Activated naive CD4-positive, alpha-beta T cell treated with anti-CD3 and anti-CD28 coated beads for 36 hours (primary cell): Measurements from ENCODE around the gene C1QTNF2. TPM values are rescaled to one million over a fixed set of nuclear protein-coding genes. Genes with fewer than 3 reads are reported as not detected.
"Not testable (repeated sequence)": the region's sequence is repeated elsewhere in the genome, so short reads cannot be mapped to it uniquely, and the experiment has no call there.

ENCODE experiments used
- CTCF ChIA-PET: fragments of 350-600 bp; sonication (Branson Sonifier 250); formaldehyde crosslinking; loops from one replicate; lab custom pipeline; 2021; ENCODE audit warnings: antibody characterized with exemption; lab: Charles Lee
- DNase-seq: peaks from one replicate; pipeline ENCODE4 v3.0.0-alpha.2; 2020
- H3K27ac Mint-ChIP-seq: one replicate; pipeline ENCODE4 v1.8.0; 2021; ENCODE audit warnings: mild to moderate bottlenecking, mixed read lengths
- H3K27me3 Mint-ChIP-seq: one replicate; pipeline ENCODE4 v1.8.0; 2021; ENCODE audit warnings: low read depth, mixed read lengths
- H3K36me3 Mint-ChIP-seq: one replicate; pipeline ENCODE4 v1.8.0; 2021; ENCODE audit warnings: low read depth, mixed read lengths
- H3K4me1 Mint-ChIP-seq: one replicate; pipeline ENCODE4 v1.8.0; 2021; ENCODE audit warnings: low read depth, mixed read lengths
- H3K4me3 Mint-ChIP-seq: one replicate; pipeline ENCODE4 v1.8.0; 2021; ENCODE audit warnings: mild to moderate bottlenecking, moderate library complexity, mixed read lengths
- H3K9me3 Mint-ChIP-seq: one replicate; pipeline ENCODE4 v1.8.0; 2021; ENCODE audit warnings: mixed read lengths
- intact Hi-C: fragments of 100-400 bp; cut with micrococcal nuclease; formaldehyde crosslinking; loops from one replicate; pipeline ENCODE4 v1.15.1; 2023
- total RNA-seq, 2 experiments: library from RNA; stranded (reverse); gene quantifications; one replicate each; pipeline ENCODE4 v1.2.3, GENCODE V29; 2021

Gene C1QTNF2
- total RNA-seq, 2 experiments from 2014 or later = not detected

- CTCF ChIA-PET = interaction anchor here (1.3 kb wide), 1 partner anchor 11 kb away, joined by 5 read pairs; no protein-coding TSS in a partner anchor
Measured at GRCh38 chr5:160334716-160335115, 35.7 kb downstream of the C1QTNF2 start.

DNA sequence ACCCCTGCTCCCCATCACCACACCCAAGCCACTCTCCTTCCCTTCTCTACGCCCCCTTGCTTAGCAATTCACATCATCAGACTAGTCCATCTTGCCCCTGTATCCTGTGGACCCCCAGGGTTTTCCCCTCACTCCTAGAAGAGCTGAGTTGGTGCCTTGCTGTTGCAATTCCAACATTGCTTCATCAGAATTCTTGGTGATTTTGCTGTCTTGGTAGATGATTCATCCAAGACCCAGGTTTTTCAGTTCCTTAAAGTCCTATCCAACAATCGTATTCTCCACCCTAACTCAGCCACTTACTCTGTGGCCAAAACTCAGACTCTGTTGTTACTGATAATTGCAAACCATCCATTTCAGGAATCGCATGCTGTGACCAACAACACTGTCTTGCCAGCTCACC, 36.7 kb downstream of the C1QTNF2 start:
- intact Hi-C loops = no loop called here
- Mint-ChIP-seq H3K27ac (no peak overlapping the region), H3K4me3 (no peak overlapping the region), H3K9me3 (no peaks in the 10 kb centered on the region), H3K36me3 (no peaks in the 10 kb centered on the region), H3K27me3 (no peaks in the 10 kb centered on the region), H3K4me1 (peaks cover 6% of the 10 kb centered on the region)
- CTCF ChIA-PET = interaction anchor here (0.8 to 1.3 kb wide), 3 partner anchors 9 to 211 kb away, joined by 3 to 5 read pairs (median 4); no protein-coding TSS in a partner anchor
- DNase-seq = no peak

More at GRCh38 chr5:160334716-160335115, 35.7 kb downstream of the C1QTNF2 start:
- H3K36me3 Mint-ChIP-seq, H3K4me3 Mint-ChIP-seq, intact Hi-C loops, H3K27ac Mint-ChIP-seq, DNase-seq, H3K9me3 Mint-ChIP-seq, H3K27me3 Mint-ChIP-seq, H3K4me1 Mint-ChIP-seq: not testable (repeated sequence)

GRCh38 chr5:160330212-160330611, 40.2 kb downstream of the C1QTNF2 start:
- no peak overlapping the region for H3K4me3 Mint-ChIP-seq
- H3K4me1 Mint-ChIP-seq = peaks cover 6% of the 10 kb centered on the region
- intact Hi-C loops = no loop called here
- no peak overlapping the region for H3K27ac Mint-ChIP-seq
- no peak for DNase-seq
- CTCF ChIA-PET = no interaction called here
- H3K9me3 Mint-ChIP-seq = no peaks in the 10 kb centered on the region
- H3K27me3 Mint-ChIP-seq = no peaks in the 10 kb centered on the region
- no peaks in the 10 kb centered on the region for H3K36me3 Mint-ChIP-seq

GRCh38 chr5:160327818-160328217, 42.6 kb downstream of the C1QTNF2 start:
- intact Hi-C loops = no loop called here
- no peak for DNase-seq
- H3K36me3 Mint-ChIP-seq = no peaks in the 10 kb centered on the region
- H3K9me3 Mint-ChIP-seq = no peaks in the 10 kb centered on the region
- peaks cover 2% of the 10 kb centered on the region for H3K27me3 Mint-ChIP-seq
- no peak overlapping the region for H3K27ac Mint-ChIP-seq
- CTCF ChIA-PET = interaction anchor here (0.6 kb wide), 1 partner anchor 104 kb away, joined by 3 read pairs; no protein-coding TSS in a partner anchor
- H3K4me3 Mint-ChIP-seq = no peak overlapping the region
- peaks cover 6% of the 10 kb centered on the region for H3K4me1 Mint-ChIP-seq

GRCh38 chr5:160326981-160327380, 43.4 kb downstream of the C1QTNF2 start:
- H3K27ac Mint-ChIP-seq = no peak overlapping the region
- H3K27me3 Mint-ChIP-seq = peaks cover 2% of the 10 kb centered on the region
- intact Hi-C loops = no loop called here
- CTCF ChIA-PET = interaction anchor here (0.6 kb wide), 1 partner anchor 103 kb away, joined by 3 read pairs; no protein-coding TSS in a partner anchor
- no peak for DNase-seq
- peaks cover 6% of the 10 kb centered on the region for H3K4me1 Mint-ChIP-seq
- H3K9me3 Mint-ChIP-seq = no peaks in the 10 kb centered on the region
- no peaks in the 10 kb centered on the region for H3K36me3 Mint-ChIP-seq
- no peak overlapping the region for H3K4me3 Mint-ChIP-seq

GRCh38 chr5:160325716-160326115, 44.7 kb downstream of the C1QTNF2 start:
- H3K27ac Mint-ChIP-seq = no peak overlapping the region
- no peak for DNase-seq
- no peaks in the 10 kb centered on the region for H3K9me3 Mint-ChIP-seq
- H3K27me3 Mint-ChIP-seq = peaks cover 2% of the 10 kb centered on the region
- H3K36me3 Mint-ChIP-seq = no peaks in the 10 kb centered on the region
- CTCF ChIA-PET = interaction anchor here (1.4 kb wide), 1 partner anchor 20 kb away, joined by 3 read pairs; no protein-coding TSS in a partner anchor
- no peak overlapping the region for H3K4me3 Mint-ChIP-seq
- peaks cover 6% of the 10 kb centered on the region for H3K4me1 Mint-ChIP-seq
- intact Hi-C loops = no loop called here

DNA sequence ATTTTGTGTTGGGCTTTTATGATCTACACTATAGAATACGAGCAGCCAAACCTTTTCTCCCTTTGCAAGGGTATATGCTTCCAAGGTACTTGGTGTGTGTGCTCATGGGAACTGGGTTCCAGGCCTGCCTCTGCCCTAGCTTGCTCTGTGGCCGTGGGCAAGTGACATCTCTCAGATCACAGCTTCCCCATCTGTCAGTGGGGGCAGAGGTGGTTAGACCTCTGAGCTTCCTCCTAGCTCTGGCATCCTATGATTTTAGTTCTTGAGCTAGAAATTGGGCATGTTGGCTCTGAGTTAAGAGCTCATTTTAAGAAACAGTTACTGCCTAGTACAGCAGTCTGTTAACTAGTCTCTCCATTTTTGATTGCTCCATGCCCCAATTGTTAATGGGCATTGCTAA, 45.5 kb downstream of the C1QTNF2 start:
- H3K4me3 Mint-ChIP-seq = no peak overlapping the region
- no peak for DNase-seq
- CTCF ChIA-PET = interaction anchor here (1.4 kb wide), 1 partner anchor 21 kb away, joined by 3 read pairs; no protein-coding TSS in a partner anchor
- H3K27me3 Mint-ChIP-seq = peaks cover 5% of the 10 kb centered on the region
- no peaks in the 10 kb centered on the region for H3K9me3 Mint-ChIP-seq
- intact Hi-C loops = no loop called here
- no peaks in the 10 kb centered on the region for H3K36me3 Mint-ChIP-seq
- no peak overlapping the region for H3K27ac Mint-ChIP-seq
- no peaks in the 10 kb centered on the region for H3K4me1 Mint-ChIP-seq

DNA sequence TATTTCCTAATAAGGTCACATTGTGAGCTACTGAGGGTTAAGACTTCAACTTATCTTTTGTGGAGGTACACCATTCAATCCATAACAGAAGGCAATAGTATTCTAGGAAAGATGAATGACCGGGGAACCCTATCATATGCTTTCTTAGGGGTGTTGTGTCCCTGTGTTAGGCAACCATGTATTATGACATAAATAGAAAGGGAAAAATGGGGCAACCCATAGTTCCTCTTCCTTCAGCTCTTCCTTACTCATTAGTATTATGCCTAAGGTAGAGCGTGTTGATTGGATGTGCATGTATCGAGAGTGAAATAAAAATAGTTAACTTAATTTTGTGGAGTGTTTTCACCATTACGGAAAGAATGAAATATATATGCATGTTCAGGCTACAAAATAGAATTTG, 52.0 kb downstream of the C1QTNF2 start:
- no peak for DNase-seq
- CTCF ChIA-PET = interaction anchor here (0.7 to 2.5 kb wide), 3 partner anchors 26 to 121 kb away, joined by 3 to 8 read pairs (median 8); no protein-coding TSS in a partner anchor
- no peak overlapping the region for H3K27ac Mint-ChIP-seq

DNA sequence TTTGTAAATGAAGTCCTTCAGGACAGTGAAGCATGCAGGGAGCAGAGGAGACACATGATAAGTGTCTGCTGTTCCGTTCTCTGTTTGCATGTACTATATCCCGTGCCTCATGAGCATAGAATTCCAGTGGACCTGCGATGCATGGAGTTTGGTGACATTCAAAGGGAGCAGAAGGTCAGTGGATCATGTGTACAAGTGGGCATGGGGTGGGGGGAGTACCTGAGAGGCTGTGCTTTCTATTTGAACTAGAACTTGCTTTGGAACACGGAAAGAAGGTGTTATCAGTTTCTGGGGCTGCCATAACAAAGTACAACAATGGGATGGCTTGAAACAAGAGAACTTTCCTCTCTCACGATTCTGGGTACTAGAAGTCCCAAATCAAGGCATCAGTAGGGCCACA, 53.0 kb downstream of the C1QTNF2 start:
- no peak for DNase-seq
- Mint-ChIP-seq H3K9me3 (no peaks in the 10 kb centered on the region), H3K27ac (no peak overlapping the region), H3K4me3 (no peak overlapping the region), H3K36me3 (no peaks in the 10 kb centered on the region), H3K27me3 (peaks cover 31% of the 10 kb centered on the region), H3K4me1 (peaks cover 4% of the 10 kb centered on the region)
- CTCF ChIA-PET = interaction anchor here (1.8 kb wide), 1 partner anchor 120 kb away, joined by 8 read pairs; no protein-coding TSS in a partner anchor
- intact Hi-C loops = no loop called here

More for the DNA sequence above, 52.0 kb downstream of the C1QTNF2 start:
- peaks cover 22% of the 10 kb centered on the region for H3K27me3 Mint-ChIP-seq
- intact Hi-C loops = no loop called here
- H3K4me1 Mint-ChIP-seq = no peaks in the 10 kb centered on the region
- H3K4me3 Mint-ChIP-seq = no peak overlapping the region
- no peaks in the 10 kb centered on the region for H3K9me3 Mint-ChIP-seq
- H3K36me3 Mint-ChIP-seq = no peaks in the 10 kb centered on the region

- CTCF ChIA-PET = no interaction called here
- DNase-seq = no peak
- Mint-ChIP-seq H3K27ac (no peak overlapping the region), H3K27me3 (peaks cover 38% of the 10 kb centered on the region), H3K4me3 (no peak overlapping the region), H3K36me3 (no peaks in the 10 kb centered on the region), H3K9me3 (no peaks in the 10 kb centered on the region), H3K4me1 (peaks cover 7% of the 10 kb centered on the region)
- intact Hi-C loops = no loop called here
Measured at GRCh38 chr5:160315968-160316367, 54.5 kb downstream of the C1QTNF2 start.

DNA sequence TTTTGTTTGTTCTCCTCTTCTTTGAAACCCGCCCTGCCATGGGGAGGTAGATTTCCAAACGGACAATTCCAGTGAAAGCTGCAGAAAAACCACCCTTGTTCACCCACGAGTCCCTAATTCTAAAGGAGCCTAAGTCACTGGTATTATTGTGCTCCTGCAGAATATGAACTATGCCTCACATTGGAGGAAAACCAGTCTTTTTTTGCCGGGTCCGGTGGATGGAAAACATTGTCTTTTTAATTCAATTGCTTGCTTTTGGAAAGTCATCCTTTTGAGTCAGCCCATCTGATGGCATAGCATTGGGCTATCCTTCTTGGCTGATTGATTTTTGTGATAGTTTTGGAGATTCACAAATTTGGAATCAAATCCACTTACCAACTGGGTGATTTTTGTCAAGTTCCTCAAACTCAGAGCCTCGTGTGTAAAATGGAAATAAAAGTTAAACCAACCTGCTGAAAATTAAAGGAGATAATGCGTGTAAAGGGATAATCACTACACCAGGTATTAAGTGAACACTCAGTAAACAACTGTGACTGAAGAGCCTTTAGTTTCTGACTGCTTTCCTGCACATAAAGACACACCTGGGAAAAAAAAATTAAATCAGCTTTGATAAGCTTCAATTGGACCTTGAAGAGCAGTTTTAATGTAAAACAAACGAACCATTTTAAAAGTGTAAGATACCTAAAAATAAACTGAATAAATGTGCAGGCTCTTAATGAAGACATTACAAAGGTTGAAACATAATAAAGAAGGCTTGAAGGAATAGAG, 57.3 kb downstream of the C1QTNF2 start:
- H3K27me3 Mint-ChIP-seq = peaks cover 46% of the 10 kb centered on the region
- peak overlapping the region; percentile 62 for H3K4me3 Mint-ChIP-seq
- H3K9me3 Mint-ChIP-seq = no peaks in the 10 kb centered on the region
- DNase-seq = no peak
- intact Hi-C loops = no loop called here
- CTCF ChIA-PET = no interaction called here
- no peaks in the 10 kb centered on the region for H3K36me3 Mint-ChIP-seq
- H3K27ac Mint-ChIP-seq = no peak overlapping the region
- H3K4me1 Mint-ChIP-seq = peaks cover 7% of the 10 kb centered on the region

- DNase-seq = no peak
- Mint-ChIP-seq H3K36me3 (no peaks in the 10 kb centered on the region), H3K27me3 (peaks cover 47% of the 10 kb centered on the region), H3K4me3 (peak within 1 kb of the TSS; percentile 62), H3K9me3 (no peaks in the 10 kb centered on the region), H3K4me1 (peaks cover 7% of the 10 kb centered on the region), H3K27ac (no peak within 1 kb of the TSS)
- intact Hi-C loops = no loop called here
- CTCF ChIA-PET = no interaction called here
Measured at GRCh38 chr5:160312134-160312959, 58.1 kb downstream of the C1QTNF2 start, which contains the start of gene CCNJL. Gene CCNJL, minus strand, starts transcription at chr5:160312564. Its CDS starts 641 bp downstream, at chr5:160311923.
